GM18517 (cell line): ENCODE results near the gene ROR2.
"Not testable (repeated sequence)": the region's sequence is repeated elsewhere in the genome, so short reads cannot be mapped to it uniquely, and the experiment has no call there.

Source experiments
- ATAC-seq: cut with Tn5 transposase; IDR thresholded peaks from one replicate; pipeline ENCODE4 v1.9.1; 2021; ENCODE audit warnings: mild to moderate bottlenecking, moderate library complexity; ENCODE audit not compliant: unreplicated experiment

The ROR2 gene

GRCh38 chr9:91927922-91928510 is 22.0 kb downstream of the ROR2 start:
- no peak for ATAC-seq

GRCh38 chr9:91924090-91924489 is 25.9 kb downstream of the ROR2 start:
- no peak for ATAC-seq

- no peak for ATAC-seq
These were observed 26.9 kb downstream of the ROR2 start for GRCh38 chr9:91923145-91923544.

GRCh38 chr9:91921371-91921770 is 28.7 kb downstream of the ROR2 start:
- no peak for ATAC-seq

- no peak for ATAC-seq
These were observed 29.2 kb downstream of the ROR2 start for GRCh38 chr9:91920630-91921350.

- ATAC-seq, result no peak
These were observed 30.4 kb downstream of the ROR2 start for GRCh38 chr9:91919621-91920020.

GRCh38 chr9:91917436-91917835 is 32.6 kb downstream of the ROR2 start:
- no peak for ATAC-seq

GRCh38 chr9:91915524-91916263 is 34.3 kb downstream of the ROR2 start:
- no peak for ATAC-seq

- no peak for ATAC-seq
These were observed 35.1 kb downstream of the ROR2 start for GRCh38 chr9:91914937-91915336.

- ATAC-seq, result no peak
These were observed 35.6 kb downstream of the ROR2 start for GRCh38 chr9:91914404-91914803.

GRCh38 chr9:91913986-91914385 is 36.0 kb downstream of the ROR2 start:
- ATAC-seq, result no peak

GRCh38 chr9:91913096-91913495 is 36.9 kb downstream of the ROR2 start:
- no peak for ATAC-seq

- no peak for ATAC-seq
These were observed 38.4 kb downstream of the ROR2 start for GRCh38 chr9:91911657-91912056.

- ATAC-seq, result not testable (repeated sequence)
These were observed 40.8 kb downstream of the ROR2 start for GRCh38 chr9:91909256-91909655.

GRCh38 chr9:91908746-91909145 is 41.3 kb downstream of the ROR2 start:
- ATAC-seq, result no peak

GRCh38 chr9:91908293-91908623 is 41.8 kb downstream of the ROR2 start:
- ATAC-seq, result no peak

GRCh38 chr9:91907484-91908292 is 42.3 kb downstream of the ROR2 start:
- ATAC-seq, result no peak

GRCh38 chr9:91905991-91906469 is 44.0 kb downstream of the ROR2 start:
- no peak for ATAC-seq

GRCh38 chr9:91905237-91905650 is 44.8 kb downstream of the ROR2 start:
- no peak for ATAC-seq

GRCh38 chr9:91904588-91905236 is 45.3 kb downstream of the ROR2 start:
- no peak for ATAC-seq
